Breast epithelium (tissue), 3 donors: ENCODE results near the gene WFDC9.

Experiments
- CTCF ChIP-seq, 3 donors: fragments of 450-650 bp; IDR thresholded peaks; one replicate each; pipeline ENCODE4 v1.5.1; 2016 to 2017; ENCODE audit warnings: antibody characterized with exemption in 3 of 3, mild to moderate bottlenecking in 3 of 3, moderate library complexity in 3 of 3
- POLR2A ChIP-seq: fragments of 450-650 bp; IDR thresholded peaks from one replicate; pipeline ENCODE4 v1.6.1; 2016; ENCODE audit warnings: antibody characterized with exemption, mild to moderate bottlenecking, moderate library complexity

GRCh38 chr20:45611054-45611453 is 20.0 kb downstream of the WFDC9 start:
- TF ChIP-seq CTCF (IDR thresholded peaks at IDR 0.05) (no peak), POLR2A (no peak)
